ENCODE results near the gene PARP2. TPM values are rescaled to one million over a fixed set of nuclear protein-coding genes. Genes with fewer than 3 reads are reported as not detected.
A peak's percentile ranks its signal among the peaks of the same experiment; 100 is the strongest.

Gene PARP2, protein sequence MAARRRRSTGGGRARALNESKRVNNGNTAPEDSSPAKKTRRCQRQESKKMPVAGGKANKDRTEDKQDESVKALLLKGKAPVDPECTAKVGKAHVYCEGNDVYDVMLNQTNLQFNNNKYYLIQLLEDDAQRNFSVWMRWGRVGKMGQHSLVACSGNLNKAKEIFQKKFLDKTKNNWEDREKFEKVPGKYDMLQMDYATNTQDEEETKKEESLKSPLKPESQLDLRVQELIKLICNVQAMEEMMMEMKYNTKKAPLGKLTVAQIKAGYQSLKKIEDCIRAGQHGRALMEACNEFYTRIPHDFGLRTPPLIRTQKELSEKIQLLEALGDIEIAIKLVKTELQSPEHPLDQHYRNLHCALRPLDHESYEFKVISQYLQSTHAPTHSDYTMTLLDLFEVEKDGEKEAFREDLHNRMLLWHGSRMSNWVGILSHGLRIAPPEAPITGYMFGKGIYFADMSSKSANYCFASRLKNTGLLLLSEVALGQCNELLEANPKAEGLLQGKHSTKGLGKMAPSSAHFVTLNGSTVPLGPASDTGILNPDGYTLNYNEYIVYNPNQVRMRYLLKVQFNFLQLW
- total RNA-seq: 10 to 100 TPM; 15.3 to 17.7 TPM
- polyA plus RNA-seq: 10 to 100 TPM; 10.9 to 15.5 TPM
- long read RNA-seq, donor 1, transcript PARP2-202 (16 exons, 1,881 nt): major isoform, 6 of 13 reads
- long read RNA-seq, donor 1, partial matches to known transcripts: 7 of 13 reads
- long read RNA-seq, donor 1, other reads (novel, unspliced or antisense): 0 of 13 reads
- long read RNA-seq, donor 2, partial matches to known transcripts: 0 of 1 reads
- long read RNA-seq, donor 2, other reads (novel, unspliced or antisense): 0 of 1 reads
- long read RNA-seq, donor 3, partial matches to known transcripts: 0 of 3 reads
- long read RNA-seq, donor 3, other reads (novel, unspliced or antisense): 0 of 3 reads
- long read RNA-seq, donor 4, partial matches to known transcripts: 0 of 1 reads
- long read RNA-seq, donor 4, other reads (novel, unspliced or antisense): 0 of 1 reads
- long read RNA-seq, donor 5, transcript PARP2-202 (16 exons, 1,881 nt): major isoform, 8 of 20 reads
- long read RNA-seq, donor 5, partial matches to known transcripts: 9 of 20 reads
- long read RNA-seq, donor 5, other reads (novel, unspliced or antisense): 0 of 20 reads

DNA sequence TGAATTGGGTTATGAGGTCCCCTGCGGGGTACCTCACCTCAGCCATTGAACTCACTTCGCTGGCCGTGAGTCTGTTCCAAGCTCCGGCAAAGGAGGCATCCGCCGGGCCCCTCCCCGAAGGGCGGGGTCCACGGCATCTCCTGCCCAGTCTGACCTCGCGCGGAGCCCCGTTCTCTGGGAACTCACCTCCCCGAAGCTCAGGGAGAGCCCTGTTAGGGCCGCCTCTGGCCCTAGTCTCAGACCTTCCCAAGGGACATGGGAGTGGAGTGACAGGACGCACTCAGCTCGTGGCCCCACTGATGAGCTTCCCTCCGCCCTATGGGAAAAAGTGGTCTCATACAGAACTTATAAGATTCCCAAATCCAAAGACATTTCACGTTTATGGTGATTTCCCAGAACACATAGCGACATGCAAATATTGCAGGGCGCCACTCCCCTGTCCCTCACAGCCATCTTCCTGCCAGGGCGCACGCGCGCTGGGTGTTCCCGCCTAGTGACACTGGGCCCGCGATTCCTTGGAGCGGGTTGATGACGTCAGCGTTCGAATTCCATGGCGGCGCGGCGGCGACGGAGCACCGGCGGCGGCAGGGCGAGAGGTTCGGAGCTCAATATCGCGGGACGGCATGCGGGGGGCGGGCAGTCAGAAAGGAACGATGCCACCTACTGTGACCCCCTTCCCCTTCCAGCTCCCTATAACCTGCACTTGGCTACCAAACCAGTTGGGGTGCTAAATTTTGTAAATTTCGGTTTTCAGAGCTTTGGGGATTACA, at the start of gene PARP2:
PARP2 (plus strand) TSS at position 544 of the 770 bp plus-strand sequence; CDS start at position 551, 7 bp downstream.
- Histone ChIP-seq H3K4me3 (peak within 1 kb of the TSS; percentile 63), H3K9ac (ENCODE audit: insufficient read depth in 1 of 2, low read length in 2 of 2) (peak within 1 kb of the TSS; percentile 93 to 98), H3K36me3 (ENCODE audit: control insufficient read depth in 4 of 4, insufficient read depth in 4 of 4, low read length in 4 of 4) (peaks cover 2 to 21% (median 13%) of the 10 kb centered on the region in 4 donors), H3K27me3 (ENCODE audit: control insufficient read depth in 3 of 3, insufficient read depth in 3 of 3, low read length in 2 of 3) (peaks cover 0 to 6% (median 0%) of the 10 kb centered on the region in 3 donors), H3K27ac (ENCODE audit: low read depth in 1 of 2, low read length in 1 of 2) (peak within 1 kb of the TSS; percentile 90 to 95), H3K9me3 (ENCODE audit: control insufficient read depth in 4 of 4, insufficient read depth in 3 of 4, low read length in 3 of 4) (no peaks in the 10 kb centered on the region), H3K4me1 (ENCODE audit: control insufficient read depth in 5 of 5, insufficient read depth in 5 of 5, low read length in 5 of 5) (peaks cover 0 to 9% (median 0%) of the 10 kb centered on the region in 5 donors)
- 0% methylated on average over 49 to 50 of the region's 50 CpGs for WGBS, 2 donors
- ATAC-seq (ENCODE audit: insufficient read depth, low FRiP score) (peak; percentile 97), DNase-seq (peak; percentile 99 to 100 (median 100))
- TF ChIP-seq, protein P1, sequence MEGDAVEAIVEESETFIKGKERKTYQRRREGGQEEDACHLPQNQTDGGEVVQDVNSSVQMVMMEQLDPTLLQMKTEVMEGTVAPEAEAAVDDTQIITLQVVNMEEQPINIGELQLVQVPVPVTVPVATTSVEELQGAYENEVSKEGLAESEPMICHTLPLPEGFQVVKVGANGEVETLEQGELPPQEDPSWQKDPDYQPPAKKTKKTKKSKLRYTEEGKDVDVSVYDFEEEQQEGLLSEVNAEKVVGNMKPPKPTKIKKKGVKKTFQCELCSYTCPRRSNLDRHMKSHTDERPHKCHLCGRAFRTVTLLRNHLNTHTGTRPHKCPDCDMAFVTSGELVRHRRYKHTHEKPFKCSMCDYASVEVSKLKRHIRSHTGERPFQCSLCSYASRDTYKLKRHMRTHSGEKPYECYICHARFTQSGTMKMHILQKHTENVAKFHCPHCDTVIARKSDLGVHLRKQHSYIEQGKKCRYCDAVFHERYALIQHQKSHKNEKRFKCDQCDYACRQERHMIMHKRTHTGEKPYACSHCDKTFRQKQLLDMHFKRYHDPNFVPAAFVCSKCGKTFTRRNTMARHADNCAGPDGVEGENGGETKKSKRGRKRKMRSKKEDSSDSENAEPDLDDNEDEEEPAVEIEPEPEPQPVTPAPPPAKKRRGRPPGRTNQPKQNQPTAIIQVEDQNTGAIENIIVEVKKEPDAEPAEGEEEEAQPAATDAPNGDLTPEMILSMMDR (IDR thresholded peaks at IDR 0.05; ENCODE audit: control extremely low read depth, extremely low read depth): no peak

DNA sequence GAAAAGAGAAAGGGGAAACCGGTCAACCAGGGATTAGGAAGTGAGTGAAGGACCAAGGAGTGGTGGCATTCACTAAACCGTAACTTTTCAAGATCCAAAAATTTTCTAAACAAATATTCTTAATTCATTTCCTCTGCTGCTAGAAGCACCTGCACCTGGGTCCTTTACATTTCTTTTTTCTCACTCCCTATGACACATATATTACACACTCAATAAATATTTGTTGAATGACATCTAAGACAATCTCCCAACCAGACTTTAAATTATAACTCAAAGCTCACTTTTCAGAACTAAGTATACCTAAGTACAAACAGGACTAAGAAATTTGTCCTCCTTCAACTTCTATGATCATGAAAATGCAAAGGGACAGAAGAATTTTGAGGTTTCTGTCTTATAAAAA, 48.8 kb upstream of the PARP2 start:
- H3K9me3 ChIP-seq (ENCODE audit: control insufficient read depth in 4 of 4, insufficient read depth in 3 of 4, low read length in 3 of 4): no peaks in the 10 kb centered on the region
- no peaks in the 10 kb centered on the region for H3K4me1 ChIP-seq (ENCODE audit: control insufficient read depth in 5 of 5, insufficient read depth in 5 of 5, low read length in 5 of 5)
- H3K36me3 ChIP-seq (ENCODE audit: control insufficient read depth in 4 of 4, insufficient read depth in 4 of 4, low read length in 4 of 4): peaks cover 28 to 68% (median 40%) of the 10 kb centered on the region in 4 donors
- no peak overlapping the region for H3K4me3 ChIP-seq
- no peaks in the 10 kb centered on the region for H3K27me3 ChIP-seq (ENCODE audit: control insufficient read depth in 3 of 3, insufficient read depth in 3 of 3, low read length in 2 of 3)
- no peak for ATAC-seq (ENCODE audit: insufficient read depth, low FRiP score)
- no peak overlapping the region for H3K27ac ChIP-seq (ENCODE audit: low read depth in 1 of 2, low read length in 1 of 2)
- no peak for DNase-seq
- H3K9ac ChIP-seq (ENCODE audit: insufficient read depth in 1 of 2, low read length in 2 of 2): no peak overlapping the region
- 85 to 87% methylated on average over 2 of the region's 2 CpGs for WGBS, 2 donors
- TF ChIP-seq, protein P1 (IDR thresholded peaks at IDR 0.05; ENCODE audit: control extremely low read depth, extremely low read depth): no peak

DNA sequence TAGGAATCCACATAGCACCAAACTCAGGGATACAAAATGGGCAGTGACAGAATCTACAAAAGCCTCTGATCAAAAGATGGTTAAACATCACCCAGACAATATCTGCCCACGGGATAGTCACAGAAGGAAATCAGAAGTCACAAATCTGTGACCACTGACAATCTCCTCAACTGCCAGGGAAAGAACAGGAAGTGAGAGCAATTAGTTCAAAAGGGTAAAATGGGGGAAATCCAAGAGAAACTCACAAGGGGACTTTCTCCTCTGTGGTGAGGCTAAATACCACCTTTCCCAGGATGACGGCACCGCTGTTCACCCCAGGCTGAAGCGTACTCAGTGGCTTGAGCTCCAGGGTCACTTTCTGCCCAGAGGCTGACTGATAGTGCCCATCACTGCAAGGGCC, 48.4 kb upstream of the PARP2 start:
- Histone ChIP-seq H3K36me3 (ENCODE audit: control insufficient read depth in 4 of 4, insufficient read depth in 4 of 4, low read length in 4 of 4) (peaks cover 27 to 71% (median 38%) of the 10 kb centered on the region in 4 donors), H3K27me3 (ENCODE audit: control insufficient read depth in 3 of 3, insufficient read depth in 3 of 3, low read length in 2 of 3) (no peaks in the 10 kb centered on the region), H3K9ac (ENCODE audit: insufficient read depth in 1 of 2, low read length in 2 of 2) (no peak overlapping the region), H3K4me1 (ENCODE audit: control insufficient read depth in 5 of 5, insufficient read depth in 5 of 5, low read length in 5 of 5) (no peaks in the 10 kb centered on the region), H3K9me3 (ENCODE audit: control insufficient read depth in 4 of 4, insufficient read depth in 3 of 4, low read length in 3 of 4) (no peaks in the 10 kb centered on the region), H3K27ac (ENCODE audit: low read depth in 1 of 2, low read length in 1 of 2) (no peak overlapping the region), H3K4me3 (no peak overlapping the region)
- TF ChIP-seq, protein P1 (IDR thresholded peaks at IDR 0.05; ENCODE audit: control extremely low read depth, extremely low read depth): no peak
- ATAC-seq (ENCODE audit: insufficient read depth, low FRiP score) (no peak), DNase-seq (no peak)
- WGBS, 2 donors: 72 to 76% methylated on average over 4 of the region's 4 CpGs

Measured in lung (tissue), 16 donors.